Activated effector memory CD4-positive, alpha-beta T cell treated with anti-CD3 and anti-CD28 coated beads, Interleukin-2, amount 50 U/mL, for 16 hours (primary cell): ENCODE measurements around the gene CLIC5.

ENCODE experiments used
- DNase-seq: peaks from one replicate; pipeline ENCODE4 v3.0.0-alpha.2; 2020

The CLIC5 gene

DNA sequence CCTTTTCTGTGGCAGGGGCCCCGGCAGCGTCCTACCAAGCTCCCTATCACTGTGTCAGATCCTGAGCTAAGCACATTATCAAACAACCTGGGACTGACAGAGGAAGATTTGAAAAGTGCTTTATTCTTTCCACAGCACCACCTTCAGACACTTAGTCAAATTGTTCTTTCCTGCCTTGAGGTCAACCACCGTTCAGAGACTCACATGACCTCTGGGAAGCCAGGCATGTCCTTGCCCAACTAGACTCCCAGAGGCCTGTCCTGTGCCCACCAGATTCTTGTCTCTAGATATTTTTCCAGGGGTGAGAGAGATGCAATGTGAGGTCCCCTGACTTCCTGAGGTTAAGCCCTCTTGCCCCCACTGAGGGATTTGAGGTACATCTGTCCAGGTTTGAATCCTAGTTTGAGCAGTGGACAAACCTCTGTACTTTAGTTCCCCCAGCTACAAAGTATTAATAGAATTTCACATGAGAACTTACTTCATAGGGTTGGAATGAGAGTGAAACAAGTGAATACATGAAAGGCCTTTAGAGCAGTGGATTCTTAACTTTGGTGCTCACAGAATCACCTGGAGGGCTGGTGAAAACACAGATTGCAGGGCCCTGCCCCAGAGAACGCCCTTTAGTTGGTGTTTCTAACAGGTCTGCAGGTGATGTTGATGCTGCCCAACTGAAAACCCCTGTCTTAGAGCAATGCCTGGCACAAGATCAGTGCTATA lies 179.8 kb downstream of the CLIC5 start:
- no peak for DNase-seq

DNA sequence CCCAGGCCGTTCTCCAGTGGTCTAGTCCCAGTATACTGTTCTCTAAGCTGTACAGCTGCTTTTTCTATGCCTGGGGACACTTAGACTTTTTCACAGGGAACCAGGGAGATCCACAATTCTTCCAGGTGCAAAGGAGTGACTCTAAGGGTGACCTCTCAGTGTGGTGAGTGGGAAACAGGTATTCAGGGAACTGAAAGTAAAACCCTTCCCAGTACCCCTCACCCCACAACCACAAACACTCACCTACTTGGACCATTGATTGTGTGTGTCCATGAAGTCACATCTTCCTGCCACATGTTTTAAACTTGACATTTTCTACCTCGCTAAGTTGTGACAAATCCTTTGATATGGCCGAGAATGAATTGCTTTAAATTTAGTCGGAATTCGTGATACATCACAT lies 183.6 kb downstream of the CLIC5 start:
- DNase-seq, result no peak
